ENCODE results near the gene SLC1A5. TPM values are rescaled to one million over a fixed set of nuclear protein-coding genes. Genes with fewer than 3 reads are reported as not detected.

The SLC1A5 gene
- total RNA-seq, 4 donors from 2014 or later: 59.3 to 181 (median 137) TPM

GRCh38 chr19:46725036-46725820 is 63.2 kb downstream of the SLC1A5 start:
- DNase-seq (ENCODE audit: low spot score in 2 of 2): no peak
- 91 to 94% methylated on average over 26 of the region's 26 CpGs for WGBS, 2 donors
- TF ChIP-seq CTCF (IDR thresholded peaks at IDR 0.05) (no peak), POLR2A (IDR thresholded peaks at IDR 0.05) (no peak)
- H3K4me3 ChIP-seq (ENCODE audit: low read depth, poor library complexity, severe bottlenecking): no peak overlapping the region
- intact Hi-C loops (cut with DNase I; ENCODE audit: low total_unique reads): no loop called here

Other genes with a start within 250 kb of the SLC1A5 start
- 10 to 100 TPM; 54.6 to 72.8 (median 63.1) TPM for gene CALM3, start 187.3 kb downstream of the SLC1A5 start, total RNA-seq
- 1 to 10 TPM in 2 of 4 donors, under 1 TPM in 2; 0.51 to 3.6 (median 2.1) TPM for gene PTGIR, start 163.5 kb downstream of the SLC1A5 start, total RNA-seq
- not detected for gene GNG8, start 152.4 kb downstream of the SLC1A5 start, total RNA-seq
- 1 to 10 TPM; 1.3 to 4.1 (median 2.6) TPM for gene DACT3, start 127.4 kb downstream of the SLC1A5 start, total RNA-seq
- 100 to 1,000 TPM in 1 of 4 donors, 10 to 100 TPM in 3; 52.6 to 120 (median 66.7) TPM for gene PRKD2, start 71.5 kb downstream of the SLC1A5 start, total RNA-seq
- gene FKRP, start 42.5 kb downstream of the SLC1A5 start, total RNA-seq: 10 to 100 TPM in 3 of 4 donors, 1 to 10 TPM in 1; 9.4 to 16.1 (median 12.8) TPM
- gene STRN4, start 42.1 kb downstream of the SLC1A5 start, total RNA-seq: 10 to 100 TPM; 81.5 to 97.6 (median 93.5) TPM
- 100 to 1,000 TPM in 3 of 4 donors, 10 to 100 TPM in 1; 88.9 to 132 (median 114) TPM for gene AP2S1, start 62.3 kb upstream of the SLC1A5 start, total RNA-seq
- gene ARHGAP35, start 72.4 kb upstream of the SLC1A5 start, total RNA-seq: 10 to 100 TPM; 19.4 to 43.6 (median 40.1) TPM
- 10 to 100 TPM in 3 of 4 donors, 1 to 10 TPM in 1; 5.7 to 24.3 (median 12.6) TPM for gene NPAS1, start 231.2 kb upstream of the SLC1A5 start, total RNA-seq